Upper lobe of left lung (tissue), 4 donors: ENCODE data around the gene SSPN.

Experiments
- POLR2AphosphoS5 ChIP-seq, 2 donors: sonication (generic); formaldehyde crosslinking; IDR thresholded peaks; one replicate each; pipeline ENCODE4 v1.5.1; 2017; ENCODE audit warnings: antibody characterized with exemption in 2 of 2
- TF ChIP-seq, protein P1 (sequence below), 6 experiments: fragments of 450-650 bp in 4 of 6; fragments of 200-600 bp in 2 of 6; sonication (generic) in 2 of 6; IDR thresholded peaks; one replicate each; pipeline ENCODE4 v1.5.1; 2016 to 2019; ENCODE audit warnings: antibody characterized with exemption in 6 of 6

DNA sequence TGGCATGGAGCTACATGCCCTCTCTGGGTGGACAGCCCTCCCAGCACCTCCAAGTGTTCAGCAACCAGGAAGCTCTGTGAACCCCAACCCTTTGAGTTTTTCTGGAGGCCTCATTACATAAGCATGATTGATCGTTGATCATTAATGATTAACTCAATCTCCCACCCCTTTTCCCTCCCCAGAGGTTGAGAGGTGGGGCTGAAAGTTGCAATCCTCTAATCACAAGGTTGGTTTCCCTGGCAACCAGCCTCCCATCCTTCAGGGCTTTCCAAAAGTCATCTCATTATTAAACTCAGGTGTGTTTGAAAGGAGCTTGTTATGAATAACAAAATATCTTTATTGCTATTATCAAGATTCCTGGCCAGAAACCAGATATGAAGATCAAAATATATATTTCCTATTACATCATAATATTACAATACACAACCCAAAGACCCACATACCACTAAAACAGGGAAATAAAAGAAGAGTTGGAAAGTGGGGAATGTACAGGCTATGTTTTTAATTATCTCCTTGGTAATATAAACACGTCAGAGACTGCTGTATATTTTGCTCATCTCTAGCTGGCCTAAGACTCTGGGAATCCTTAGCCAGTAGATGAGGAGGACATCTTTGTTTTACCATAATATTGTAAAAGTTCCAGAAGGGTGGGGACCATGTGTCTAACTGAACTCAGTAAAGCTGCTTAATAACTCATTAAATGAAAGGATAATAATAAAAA, 73.6 kb downstream of the SSPN start:
- TF ChIP-seq, protein P1, sequence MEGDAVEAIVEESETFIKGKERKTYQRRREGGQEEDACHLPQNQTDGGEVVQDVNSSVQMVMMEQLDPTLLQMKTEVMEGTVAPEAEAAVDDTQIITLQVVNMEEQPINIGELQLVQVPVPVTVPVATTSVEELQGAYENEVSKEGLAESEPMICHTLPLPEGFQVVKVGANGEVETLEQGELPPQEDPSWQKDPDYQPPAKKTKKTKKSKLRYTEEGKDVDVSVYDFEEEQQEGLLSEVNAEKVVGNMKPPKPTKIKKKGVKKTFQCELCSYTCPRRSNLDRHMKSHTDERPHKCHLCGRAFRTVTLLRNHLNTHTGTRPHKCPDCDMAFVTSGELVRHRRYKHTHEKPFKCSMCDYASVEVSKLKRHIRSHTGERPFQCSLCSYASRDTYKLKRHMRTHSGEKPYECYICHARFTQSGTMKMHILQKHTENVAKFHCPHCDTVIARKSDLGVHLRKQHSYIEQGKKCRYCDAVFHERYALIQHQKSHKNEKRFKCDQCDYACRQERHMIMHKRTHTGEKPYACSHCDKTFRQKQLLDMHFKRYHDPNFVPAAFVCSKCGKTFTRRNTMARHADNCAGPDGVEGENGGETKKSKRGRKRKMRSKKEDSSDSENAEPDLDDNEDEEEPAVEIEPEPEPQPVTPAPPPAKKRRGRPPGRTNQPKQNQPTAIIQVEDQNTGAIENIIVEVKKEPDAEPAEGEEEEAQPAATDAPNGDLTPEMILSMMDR (IDR thresholded peaks at IDR 0.05), result no peak
- TF ChIP-seq POLR2AphosphoS5 (IDR thresholded peaks at IDR 0.05), result no peak
